Jurkat, Clone E6-1 (cell line): ENCODE results near the gene DIRAS2.

Experiments used
- DNase-seq: peaks from one replicate; pipeline ENCODE4 v3.0.0-alpha.2; 2011; ENCODE audit warnings: low read depth, low spot score
- H3K4me3 ChIP-seq: 2 replicates; pipeline ENCODE4 v1.5.1; 2011; ENCODE audit warnings: mild to moderate bottlenecking, low read length, control low read depth, moderate library complexity

Gene DIRAS2

GRCh38 chr9:90629354-90629753 is 13.3 kb downstream of the DIRAS2 start:
- no peak overlapping the region for H3K4me3 ChIP-seq
- DNase-seq, result no peak

- H3K4me3 ChIP-seq, result no peak overlapping the region
- no peak for DNase-seq
Observed at GRCh38 chr9:90616806-90617205, 25.8 kb downstream of the DIRAS2 start.

GRCh38 chr9:90613502-90613901 is 29.1 kb downstream of the DIRAS2 start:
- no peak overlapping the region for H3K4me3 ChIP-seq
- no peak for DNase-seq

- no peak for DNase-seq
- no peak overlapping the region for H3K4me3 ChIP-seq
Observed at GRCh38 chr9:90612957-90613356, 29.7 kb downstream of the DIRAS2 start.

- no peak for DNase-seq
- no peak overlapping the region for H3K4me3 ChIP-seq
Observed at GRCh38 chr9:90611568-90611967, 31.1 kb downstream of the DIRAS2 start.

- no peak overlapping the region for H3K4me3 ChIP-seq
- no peak for DNase-seq
Observed at GRCh38 chr9:90611121-90611520, 31.5 kb downstream of the DIRAS2 start.

- H3K4me3 ChIP-seq, result no peak overlapping the region
- no peak for DNase-seq
Observed at GRCh38 chr9:90607701-90608516, 34.7 kb downstream of the DIRAS2 start.

- no peak overlapping the region for H3K4me3 ChIP-seq
- DNase-seq, result no peak
Observed at GRCh38 chr9:90600029-90600428, 42.6 kb downstream of the DIRAS2 start.

GRCh38 chr9:90598191-90598590 is 44.4 kb downstream of the DIRAS2 start:
- no peak for DNase-seq
- H3K4me3 ChIP-seq, result no peak overlapping the region

GRCh38 chr9:90593646-90594045 is 49.0 kb downstream of the DIRAS2 start:
- no peak for DNase-seq

GRCh38 chr9:90580576-90580975 is 62.0 kb downstream of the DIRAS2 start:
- DNase-seq, result no peak
- no peak overlapping the region for H3K4me3 ChIP-seq

More at GRCh38 chr9:90593646-90594045, 49.0 kb downstream of the DIRAS2 start:
- H3K4me3 ChIP-seq, result no peak overlapping the region

GRCh38 chr9:90579181-90579580 is 63.4 kb downstream of the DIRAS2 start:
- H3K4me3 ChIP-seq, result no peak overlapping the region
- DNase-seq, result no peak

GRCh38 chr9:90578126-90578815 is 64.4 kb downstream of the DIRAS2 start:
- no peak for DNase-seq
- no peak overlapping the region for H3K4me3 ChIP-seq

- no peak overlapping the region for H3K4me3 ChIP-seq
- DNase-seq, result no peak
Observed at GRCh38 chr9:90569511-90569910, 73.1 kb downstream of the DIRAS2 start.

- no peak for DNase-seq
- H3K4me3 ChIP-seq, result no peak overlapping the region
Observed at GRCh38 chr9:90568667-90569066, 74.0 kb downstream of the DIRAS2 start.

GRCh38 chr9:90562229-90562628 is 80.4 kb downstream of the DIRAS2 start:
- H3K4me3 ChIP-seq, result no peak overlapping the region
- no peak for DNase-seq
